Body of pancreas (tissue), 4 donors: ENCODE measurements around the gene C6orf47. TPM values are rescaled to one million over a fixed set of nuclear protein-coding genes. Genes with fewer than 3 reads are reported as not detected.
A peak's percentile ranks its signal among the peaks of the same experiment; 100 is the strongest.

ENCODE experiments used
- ATAC-seq: fragments of 150-250 bp; one replicate; pipeline ENCODE4 v1.9.1; 2016
- DNase-seq, 4 donors: peaks; one replicate each; pipeline ENCODE4 v3.0.0-alpha.2; 2019
- H3K27ac ChIP-seq, 4 donors: fragments of 200-600 bp; sonication (generic); 1 replicate in 3 of 4; 2 replicates in 1 of 4; pipeline versions ENCODE4 v1.5.1 to v1.6.1; 2016 to 2019; ENCODE audit warnings: mild to moderate bottlenecking in 1 of 4, mixed read lengths in 1 of 4, moderate library complexity in 1 of 4
- H3K27me3 ChIP-seq, 2 donors: fragments of 200-600 bp; sonication (generic); one replicate each; pipeline ENCODE4 v1.6.0; 2016; ENCODE audit warnings: mild to moderate bottlenecking in 1 of 2
- H3K36me3 ChIP-seq, 2 donors: fragments of 200-600 bp; sonication (generic); replicated peaks in 1 of 2; 2 replicates each; pipeline ENCODE4 v1.5.1; 2016; ENCODE audit warnings: low read depth in 2 of 2; ENCODE audit not compliant: insufficient read depth in 1 of 2
- H3K4me1 ChIP-seq: fragments of 200-600 bp; sonication (generic); one replicate; pipeline ENCODE4 v1.6.0; 2016
- H3K4me3 ChIP-seq, 2 donors: fragments of 200-600 bp; sonication (generic); 1 replicate in 1 of 2; 2 replicates in 1 of 2; pipeline ENCODE4 v1.5.1; 2016 to 2019
- H3K9me3 ChIP-seq, 3 donors: fragments of 200-600 bp; sonication (generic); 1 replicate in 2 of 3; 2 replicates in 1 of 3; pipeline ENCODE4 v1.5.1; 2016
- CTCF ChIP-seq, 7 experiments: fragments of 450-650 bp in 4 of 7; fragments of 200-600 bp in 3 of 7; sonication (generic) in 3 of 7; IDR thresholded peaks; one replicate each; pipeline ENCODE4 v1.5.1; 2016 to 2019; ENCODE audit warnings: antibody characterized with exemption in 7 of 7
- POLR2A ChIP-seq, 3 donors: fragments of 450-650 bp; IDR thresholded peaks; one replicate each; pipeline ENCODE4 v1.6.1; 2016; ENCODE audit warnings: antibody characterized with exemption in 3 of 3, mild to moderate bottlenecking in 2 of 3
- WGBS, 2 donors: methylation state at CpG; one replicate each; pipeline ENCODE4 v1.1.5; 2017; 5-methylcytosine and 5-hydroxymethylcytosine counted together
- intact Hi-C: fragments of 100-400 bp; cut with DNase I; formaldehyde crosslinking; loops from one replicate; pipeline ENCODE4 v1.15.1; 2023
- total RNA-seq, 2 donors: library from RNA; depleted of rRNA; stranded (reverse); fragments of >200 nt; gene quantifications; one replicate each; pipeline ENCODE4 v1.1.0, GENCODE V29; 2016

C6orf47 gene
- total RNA-seq, 2 donors from 2014 or later, result 15.8 to 22.1 TPM

GRCh38 chr6:31705931-31706330 is 45.4 kb upstream of the C6orf47 start:
- 73 to 81% methylated on average over 6 of the region's 6 CpGs for WGBS, 2 donors
- no peak overlapping the region for H3K4me3 ChIP-seq
- intact Hi-C loops, result no loop called here
- H3K9me3 ChIP-seq, result no peaks in the 10 kb centered on the region
- ATAC-seq (no peak), DNase-seq (no peak)
- H3K27ac ChIP-seq, result no peak overlapping the region
- no peaks in the 10 kb centered on the region for H3K36me3 ChIP-seq
- no peaks in the 10 kb centered on the region for H3K27me3 ChIP-seq
- no peak for TF ChIP-seq POLR2A (IDR thresholded peaks at IDR 0.05)
- peaks cover 20% of the 10 kb centered on the region for H3K4me1 ChIP-seq

GRCh38 chr6:31702819-31703716 is 42.5 kb upstream of the C6orf47 start, which contains the start of gene ABHD16A:
ABHD16A (minus strand) TSS chr6:31703324; CDS start chr6:31703281, 43 bp downstream.
- TF ChIP-seq POLR2A (IDR thresholded peaks at IDR 0.05) (peak; percentile 87 to 98 (median 97)), CTCF (IDR thresholded peaks at IDR 0.05) (peak in 3 of 7 experiments; percentile 17 to 31 (median 21))
- Histone ChIP-seq H3K4me3 (peak within 1 kb of the TSS; percentile 40 to 52), H3K27ac (peak within 1 kb of the TSS; percentile 90 to 97 (median 96)), H3K36me3 (no peaks in the 10 kb centered on the region), H3K4me1 (peaks cover 23% of the 10 kb centered on the region), H3K27me3 (no peaks in the 10 kb centered on the region), H3K9me3 (no peaks in the 10 kb centered on the region)
- 0 to 1% methylated on average over 38 to 54 of the region's 54 CpGs for WGBS, 2 donors
- peak; percentile 98 for ATAC-seq
- DNase-seq, result peak; percentile 98 to 100 (median 99)
- intact Hi-C loops, result no loop called here

GRCh38 chr6:31702405-31702818 is 41.8 kb upstream of the C6orf47 start:
- peak overlapping the region; percentile 40 to 52 for H3K4me3 ChIP-seq
- peaks cover 23% of the 10 kb centered on the region for H3K4me1 ChIP-seq
- no peak for ATAC-seq
- TF ChIP-seq POLR2A (IDR thresholded peaks at IDR 0.05) (no peak), CTCF (IDR thresholded peaks at IDR 0.05) (no peak)
- H3K27ac ChIP-seq, result peak overlapping the region in 3 of 4 donors; percentile 90 to 97 (median 95)
- intact Hi-C loops, result no loop called here
- no peaks in the 10 kb centered on the region for H3K36me3 ChIP-seq
- WGBS, 2 donors, result 0% methylated on average over 10 of the region's 10 CpGs
- H3K27me3 ChIP-seq, result no peaks in the 10 kb centered on the region
- DNase-seq, result no peak
- H3K9me3 ChIP-seq, result no peaks in the 10 kb centered on the region

GRCh38 chr6:31701666-31702404 is 41.3 kb upstream of the C6orf47 start:
- H3K36me3 ChIP-seq, result peaks cover 0 to under 1% of the 10 kb centered on the region in 2 donors
- H3K9me3 ChIP-seq, result no peaks in the 10 kb centered on the region
- 14 to 24% methylated on average over 4 to 7 of the region's 7 CpGs for WGBS, 2 donors
- TF ChIP-seq POLR2A (IDR thresholded peaks at IDR 0.05) (no peak), CTCF (IDR thresholded peaks at IDR 0.05) (no peak)
- peaks cover 23% of the 10 kb centered on the region for H3K4me1 ChIP-seq
- ATAC-seq, result no peak
- no peaks in the 10 kb centered on the region for H3K27me3 ChIP-seq
- H3K27ac ChIP-seq, result peak overlapping the region in 3 of 4 donors; percentile 90 to 97 (median 95)
- H3K4me3 ChIP-seq, result peak overlapping the region in 1 of 2 donors; percentile 40
- DNase-seq, result peak in 3 of 4 donors; percentile 39 to 46 (median 44)
- intact Hi-C loops, result no loop called here
